AG09319 (cell line): ENCODE results near the gene NT5C2.
"Not testable (repeated sequence)": the region's sequence is repeated elsewhere in the genome, so short reads cannot be mapped to it uniquely, and the experiment has no call there.

Source experiments
- DNase-seq: peaks from one replicate; pipeline ENCODE4 v3.0.0-alpha.2; 2010; ENCODE audit warnings: low read depth; ENCODE audit errors: extremely low read depth
- CTCF ChIP-seq: IDR thresholded peaks from 2 replicates; pipeline ENCODE4 v1.5.1; 2011; ENCODE audit warnings: low read depth, mild to moderate bottlenecking, inconsistent platforms, low read length, moderate library complexity

NT5C2 gene

GRCh38 chr10:103181244-103181643, 11.8 kb downstream of the NT5C2 start:
- no peak for TF ChIP-seq CTCF
- no peak for DNase-seq

- no peak for TF ChIP-seq CTCF
- DNase-seq = no peak
Observed at GRCh38 chr10:103180491-103180890, 12.6 kb downstream of the NT5C2 start.

GRCh38 chr10:103177123-103177522, 15.9 kb downstream of the NT5C2 start:
- DNase-seq = no peak
- TF ChIP-seq CTCF = no peak

- DNase-seq = no peak
- TF ChIP-seq CTCF = no peak
Observed at GRCh38 chr10:103175580-103176285, 17.3 kb downstream of the NT5C2 start.

- DNase-seq = not testable (repeated sequence)
Observed at GRCh38 chr10:103174324-103174723, 18.7 kb downstream of the NT5C2 start.

- DNase-seq = no peak
Observed at GRCh38 chr10:103171278-103171677, 21.8 kb downstream of the NT5C2 start.

GRCh38 chr10:103168438-103168837, 24.6 kb downstream of the NT5C2 start:
- no peak for TF ChIP-seq CTCF
- no peak for DNase-seq

More at GRCh38 chr10:103171278-103171677, 21.8 kb downstream of the NT5C2 start:
- no peak for TF ChIP-seq CTCF

- DNase-seq = not testable (repeated sequence)
Observed at GRCh38 chr10:103167554-103167953, 25.5 kb downstream of the NT5C2 start.
